ENCODE measurements around the gene TAS2R50. TPM values are rescaled to one million over a fixed set of nuclear protein-coding genes. Genes with fewer than 3 reads are reported as not detected.

The TAS2R50 gene
- total RNA-seq, 4 donors from 2014 or later: 4.1 to 7.1 (median 4.9) TPM; not detected in 1

DNA sequence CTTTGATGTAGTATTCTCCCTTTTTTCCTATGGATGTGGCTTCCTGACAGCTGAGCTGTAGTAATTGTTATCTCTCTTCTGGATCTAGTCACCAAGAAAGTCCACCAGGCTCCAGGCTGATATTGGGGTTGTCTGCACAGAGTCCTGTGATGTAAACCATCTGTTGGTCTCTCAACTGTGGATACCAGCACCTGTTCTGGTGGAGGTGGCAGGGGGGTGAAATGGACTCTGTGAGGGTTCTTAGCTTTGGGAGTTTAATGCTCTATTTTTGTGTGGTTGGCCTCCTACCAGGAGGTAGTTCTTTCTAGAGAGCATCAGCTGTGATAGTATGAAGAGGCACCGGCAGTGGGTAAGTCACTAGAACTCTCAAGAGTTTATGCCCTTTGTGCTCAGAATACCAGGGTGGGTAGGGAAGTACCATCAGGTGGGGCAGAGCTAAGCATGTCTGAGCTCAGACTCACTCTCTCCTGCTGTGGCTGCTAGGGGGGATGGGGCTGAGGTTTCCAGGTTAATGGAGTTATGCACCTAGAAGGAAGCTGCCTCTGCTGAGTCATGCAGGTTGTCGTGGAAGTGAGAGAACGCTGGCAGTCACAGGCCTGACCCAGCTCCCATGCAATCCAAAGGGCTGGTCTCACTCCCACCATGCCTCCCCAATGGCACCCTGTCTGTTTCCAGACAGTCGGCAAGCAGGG, 44.6 kb downstream of the TAS2R50 start:
- in situ Hi-C loops (cut with MboI; ENCODE audit: low pct_ligation_motif_present in 1 of 4, low pct_unique_long_range_greater_than_20kb in 1 of 4, low sequenced_read_pairs in 3 of 4): no loop called here
- no peaks in the 10 kb centered on the region for H3K27me3 ChIP-seq
- intact Hi-C loops (cut with DNase I; ENCODE audit: low total_unique reads): no loop called here
- TF ChIP-seq, protein P1, sequence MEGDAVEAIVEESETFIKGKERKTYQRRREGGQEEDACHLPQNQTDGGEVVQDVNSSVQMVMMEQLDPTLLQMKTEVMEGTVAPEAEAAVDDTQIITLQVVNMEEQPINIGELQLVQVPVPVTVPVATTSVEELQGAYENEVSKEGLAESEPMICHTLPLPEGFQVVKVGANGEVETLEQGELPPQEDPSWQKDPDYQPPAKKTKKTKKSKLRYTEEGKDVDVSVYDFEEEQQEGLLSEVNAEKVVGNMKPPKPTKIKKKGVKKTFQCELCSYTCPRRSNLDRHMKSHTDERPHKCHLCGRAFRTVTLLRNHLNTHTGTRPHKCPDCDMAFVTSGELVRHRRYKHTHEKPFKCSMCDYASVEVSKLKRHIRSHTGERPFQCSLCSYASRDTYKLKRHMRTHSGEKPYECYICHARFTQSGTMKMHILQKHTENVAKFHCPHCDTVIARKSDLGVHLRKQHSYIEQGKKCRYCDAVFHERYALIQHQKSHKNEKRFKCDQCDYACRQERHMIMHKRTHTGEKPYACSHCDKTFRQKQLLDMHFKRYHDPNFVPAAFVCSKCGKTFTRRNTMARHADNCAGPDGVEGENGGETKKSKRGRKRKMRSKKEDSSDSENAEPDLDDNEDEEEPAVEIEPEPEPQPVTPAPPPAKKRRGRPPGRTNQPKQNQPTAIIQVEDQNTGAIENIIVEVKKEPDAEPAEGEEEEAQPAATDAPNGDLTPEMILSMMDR (IDR thresholded peaks at IDR 0.05): no peak
- no peak for TF ChIP-seq POLR2A (IDR thresholded peaks at IDR 0.05)
- no peak for TF ChIP-seq POLR2AphosphoS5 (IDR thresholded peaks at IDR 0.05)
- TF ChIP-seq EP300 (IDR thresholded peaks at IDR 0.05; ENCODE audit: low read depth): no peak
- H3K4me1 ChIP-seq: no peaks in the 10 kb centered on the region
- H3K9me3 ChIP-seq: peaks cover 0 to 7% of the 10 kb centered on the region in 2 donors
- no peaks in the 10 kb centered on the region for H3K36me3 ChIP-seq
- no peak for DNase-seq
- no peak overlapping the region for H3K27ac ChIP-seq
- WGBS, 2 donors (ENCODE audit: low coverage in 1 of 2): 90% methylated on average over 4 of the region's 4 CpGs; no CpG with 5 or more reads in 1 of the 2 donors
- H3K4me3 ChIP-seq: no peak overlapping the region

DNA sequence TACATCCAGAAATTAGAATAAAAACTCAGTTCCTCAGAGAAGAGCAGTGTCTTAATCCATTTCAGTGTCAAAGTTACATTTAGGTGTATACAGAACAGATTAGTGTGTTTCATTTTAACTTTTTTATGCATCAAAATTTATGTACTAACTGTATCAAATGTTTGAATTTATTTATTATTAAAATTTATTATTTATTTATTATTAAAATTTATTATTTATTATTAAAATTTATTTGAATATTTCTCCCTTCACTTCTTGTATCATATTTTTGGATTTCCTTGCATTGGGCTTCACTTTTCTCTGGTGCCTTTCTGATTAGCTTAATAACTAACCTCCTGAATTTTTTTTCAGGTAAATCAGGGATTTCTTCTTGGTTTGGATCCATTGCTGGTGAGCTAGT, 45.3 kb downstream of the TAS2R50 start:
- Histone ChIP-seq H3K36me3 (no peaks in the 10 kb centered on the region), H3K27me3 (no peaks in the 10 kb centered on the region), H3K27ac (no peak overlapping the region), H3K9me3 (peaks cover 0 to under 1% of the 10 kb centered on the region in 2 donors), H3K4me1 (no peaks in the 10 kb centered on the region), H3K4me3 (no peak overlapping the region)
- TF ChIP-seq POLR2A (IDR thresholded peaks at IDR 0.05) (no peak), EP300 (IDR thresholded peaks at IDR 0.05; ENCODE audit: low read depth) (no peak), POLR2AphosphoS5 (IDR thresholded peaks at IDR 0.05) (no peak)
- intact Hi-C loops (cut with DNase I; ENCODE audit: low total_unique reads): no loop called here
- in situ Hi-C loops (cut with MboI; ENCODE audit: low pct_ligation_motif_present in 1 of 4, low pct_unique_long_range_greater_than_20kb in 1 of 4, low sequenced_read_pairs in 3 of 4): no loop called here
- no peak for DNase-seq

DNA sequence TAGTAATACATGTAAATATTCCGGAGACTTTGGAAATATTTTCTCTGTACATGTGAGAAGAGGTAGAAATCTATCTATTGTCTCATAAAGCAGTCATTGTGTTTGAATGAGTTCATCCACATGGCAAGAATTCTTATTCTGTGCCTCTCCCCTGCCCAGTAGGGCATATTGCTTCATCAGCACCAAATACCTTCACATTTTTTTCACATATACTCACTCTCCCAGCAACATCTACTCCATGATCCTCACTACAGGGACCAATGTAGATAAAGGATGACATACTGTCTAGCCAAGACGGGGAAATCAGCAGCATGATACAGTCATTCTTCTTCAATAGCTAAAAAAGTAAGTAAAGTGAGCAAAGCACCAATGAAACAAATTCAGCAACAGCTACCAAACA, 46.3 kb downstream of the TAS2R50 start:
- Histone ChIP-seq H3K36me3 (no peaks in the 10 kb centered on the region), H3K9me3 (no peaks in the 10 kb centered on the region), H3K27ac (no peak overlapping the region), H3K4me1 (no peaks in the 10 kb centered on the region), H3K27me3 (no peaks in the 10 kb centered on the region), H3K4me3 (no peak overlapping the region)
- no peak for TF ChIP-seq EP300 (IDR thresholded peaks at IDR 0.05; ENCODE audit: low read depth)
- TF ChIP-seq, protein P1 (IDR thresholded peaks at IDR 0.05): no peak
- no peak for TF ChIP-seq POLR2AphosphoS5 (IDR thresholded peaks at IDR 0.05)
- no peak for TF ChIP-seq POLR2A (IDR thresholded peaks at IDR 0.05)
- in situ Hi-C loops (cut with MboI; ENCODE audit: low pct_ligation_motif_present in 1 of 4, low pct_unique_long_range_greater_than_20kb in 1 of 4, low sequenced_read_pairs in 3 of 4) (no loop called here), intact Hi-C loops (cut with DNase I; ENCODE audit: low total_unique reads) (no loop called here)
- no peak for DNase-seq
- 76 to 84% methylated on average over 2 of the region's 2 CpGs for WGBS, 2 donors (ENCODE audit: low coverage in 1 of 2)

DNA sequence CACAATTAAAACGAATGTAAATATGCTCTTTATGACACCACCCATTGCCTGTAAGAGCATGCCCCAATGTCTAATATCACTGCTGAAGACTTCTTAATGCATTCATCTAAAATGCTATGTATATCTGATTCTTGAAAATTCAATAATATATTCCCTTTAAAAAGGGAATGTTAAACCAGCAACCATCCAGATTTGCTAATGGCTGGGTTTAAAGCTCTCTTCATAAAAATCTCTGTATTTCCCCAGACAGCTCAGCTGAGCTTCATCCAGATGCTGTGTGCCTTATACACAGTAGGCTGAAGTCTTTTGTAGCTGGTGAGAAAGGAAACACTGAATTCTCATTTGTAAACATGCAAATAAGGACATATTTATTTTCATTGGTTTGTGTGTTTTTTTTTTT, 47.5 kb downstream of the TAS2R50 start, which contains the start of gene TAS2R14:
Gene TAS2R14 (minus strand): TSS at position 101 of the 400 bp plus-strand sequence. CDS start 56 bp downstream, at position 45.
- Histone ChIP-seq H3K27ac (no peak within 1 kb of the TSS), H3K36me3 (no peaks in the 10 kb centered on the region), H3K27me3 (no peaks in the 10 kb centered on the region), H3K4me1 (no peaks in the 10 kb centered on the region), H3K4me3 (no peak within 1 kb of the TSS), H3K9me3 (no peaks in the 10 kb centered on the region)
- DNase-seq: no peak
- 73 to 100% methylated on average over 1 of the region's 1 CpG for WGBS, 2 donors (ENCODE audit: low coverage in 1 of 2)
- intact Hi-C loops (cut with DNase I; ENCODE audit: low total_unique reads) (no loop called here), in situ Hi-C loops (cut with MboI; ENCODE audit: low pct_ligation_motif_present in 1 of 4, low pct_unique_long_range_greater_than_20kb in 1 of 4, low sequenced_read_pairs in 3 of 4) (no loop called here)
- no peak for TF ChIP-seq POLR2AphosphoS5 (IDR thresholded peaks at IDR 0.05)
- TF ChIP-seq POLR2A (IDR thresholded peaks at IDR 0.05): no peak
- TF ChIP-seq, protein P1 (IDR thresholded peaks at IDR 0.05): no peak
- no peak for TF ChIP-seq EP300 (IDR thresholded peaks at IDR 0.05; ENCODE audit: low read depth)
